ENCODE results near the gene PSME3. TPM values are rescaled to one million over a fixed set of nuclear protein-coding genes. Genes with fewer than 3 reads are reported as not detected.

The PSME3 gene
- total RNA-seq, 1 experiment from 2014 or later, result 222 TPM

DNA sequence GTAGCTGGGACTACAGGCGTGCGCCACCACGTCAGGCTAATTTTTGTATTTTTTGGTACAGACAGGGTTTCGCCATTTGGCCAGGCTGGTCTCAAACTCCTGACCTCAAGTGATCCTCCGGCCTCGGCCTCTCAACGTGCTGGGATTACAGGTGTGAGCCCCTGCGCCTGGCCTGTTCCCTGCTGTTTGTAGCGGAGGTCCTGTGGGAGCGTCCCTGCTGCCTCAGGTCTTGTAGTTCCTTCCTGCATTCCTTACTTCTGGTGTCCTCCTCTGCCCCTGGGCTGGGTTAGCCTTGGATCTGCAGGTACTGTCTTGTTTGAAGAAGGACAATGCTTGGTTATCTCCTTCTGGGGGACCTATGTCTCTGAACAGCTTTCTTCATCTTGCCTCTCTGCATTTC lies 43.8 kb downstream of the PSME3 start:
- no peak overlapping the region for H3K23ac ChIP-seq (ENCODE audit: insufficient read length, low read depth, low read length)
- no peaks in the 10 kb centered on the region for H3K23me2 ChIP-seq (ENCODE audit: insufficient read length, low read depth, low read length, poor library complexity, severe bottlenecking)
- no peaks in the 10 kb centered on the region for H3K79me1 ChIP-seq (ENCODE audit: insufficient read depth, low read depth, low read length, poor library complexity, severe bottlenecking)
- no peak overlapping the region for H2BK5ac ChIP-seq (ENCODE audit: insufficient read length, low read length)
- H3K79me2 ChIP-seq (ENCODE audit: insufficient read depth, low read length), result no peaks in the 10 kb centered on the region
- peaks cover 65% of the 10 kb centered on the region for H3K27me3 Mint-ChIP-seq (ENCODE audit: low read depth)
- no peak overlapping the region for H3K4me2 ChIP-seq (ENCODE audit: insufficient read depth, insufficient read length, low read length)
- no peak overlapping the region for H4K91ac ChIP-seq (ENCODE audit: insufficient read length, low read depth, low read length)
- H3K36me3 Mint-ChIP-seq (ENCODE audit: insufficient read depth in 1 of 3, low read depth in 3 of 3), result no peaks in the 10 kb centered on the region; a peak in 1 of 7 replicates
- H3K4me1 Mint-ChIP-seq, result peaks cover 24 to 28% of the 10 kb centered on the region in 2 experiments
- no peak for DNase-seq
- H2BK120ac ChIP-seq (ENCODE audit: low read depth, low read length, poor library complexity, severe bottlenecking), result no peak overlapping the region
- no peak overlapping the region for H2AK5ac ChIP-seq (ENCODE audit: insufficient read length, low read length)
- TF ChIP-seq, protein P1, sequence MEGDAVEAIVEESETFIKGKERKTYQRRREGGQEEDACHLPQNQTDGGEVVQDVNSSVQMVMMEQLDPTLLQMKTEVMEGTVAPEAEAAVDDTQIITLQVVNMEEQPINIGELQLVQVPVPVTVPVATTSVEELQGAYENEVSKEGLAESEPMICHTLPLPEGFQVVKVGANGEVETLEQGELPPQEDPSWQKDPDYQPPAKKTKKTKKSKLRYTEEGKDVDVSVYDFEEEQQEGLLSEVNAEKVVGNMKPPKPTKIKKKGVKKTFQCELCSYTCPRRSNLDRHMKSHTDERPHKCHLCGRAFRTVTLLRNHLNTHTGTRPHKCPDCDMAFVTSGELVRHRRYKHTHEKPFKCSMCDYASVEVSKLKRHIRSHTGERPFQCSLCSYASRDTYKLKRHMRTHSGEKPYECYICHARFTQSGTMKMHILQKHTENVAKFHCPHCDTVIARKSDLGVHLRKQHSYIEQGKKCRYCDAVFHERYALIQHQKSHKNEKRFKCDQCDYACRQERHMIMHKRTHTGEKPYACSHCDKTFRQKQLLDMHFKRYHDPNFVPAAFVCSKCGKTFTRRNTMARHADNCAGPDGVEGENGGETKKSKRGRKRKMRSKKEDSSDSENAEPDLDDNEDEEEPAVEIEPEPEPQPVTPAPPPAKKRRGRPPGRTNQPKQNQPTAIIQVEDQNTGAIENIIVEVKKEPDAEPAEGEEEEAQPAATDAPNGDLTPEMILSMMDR (conservative IDR thresholded peaks at IDR 0.05), result no peak
- no peak overlapping the region; a peak in 1 of 7 replicates for H3K27ac Mint-ChIP-seq
- H3K9me3 Mint-ChIP-seq, result 0 out of 5 replicates have a peak, but pooled peaks cover 0 to 3% of the 10 kb centered on the region in 2 experiments
- H2BK12ac ChIP-seq (ENCODE audit: insufficient read length, low read depth, low read length), result no peak overlapping the region
- H3K9me3 ChIP-seq (ENCODE audit: control insufficient read depth, low read depth, low read length), result no peaks in the 10 kb centered on the region
- H3K27me3 ChIP-seq (ENCODE audit: insufficient read depth, low read length), result no peaks in the 10 kb centered on the region
- no peak overlapping the region for H3K27ac ChIP-seq (ENCODE audit: insufficient read length, low read depth, low read length)
- WGBS (ENCODE audit: extremely low coverage, insufficient read length, low lambda C conversion rate), result no CpG with 5 or more reads among the region's 10 CpGs
- no peak overlapping the region for H3T11ph ChIP-seq (ENCODE audit: low read length)
- H3K9ac ChIP-seq (ENCODE audit: extremely low read depth, insufficient read length, low read length), result no peak overlapping the region
- H3K4me1 ChIP-seq (ENCODE audit: insufficient read depth, low read length), result no peaks in the 10 kb centered on the region; the same call in 1 of the 2 replicates
- H3K4ac ChIP-seq (ENCODE audit: low read depth, low read length), result no peak overlapping the region
- H3K56ac ChIP-seq (ENCODE audit: insufficient read length, low read depth, low read length), result no peak overlapping the region
- H3K4me3 Mint-ChIP-seq, result no peak overlapping the region
- H2AFZ ChIP-seq (ENCODE audit: low read length), result no peak overlapping the region
- no peak overlapping the region for H4K8ac ChIP-seq (replicated peaks; ENCODE audit: insufficient read length, low read depth, low read length)
- no peak overlapping the region for H4K5ac ChIP-seq (ENCODE audit: insufficient read length, low read depth, low read length)
- H2BK15ac ChIP-seq (ENCODE audit: low read depth, low read length), result no peak overlapping the region
- H3K18ac ChIP-seq (ENCODE audit: insufficient read length, low read depth, low read length), result no peak overlapping the region
- H3K14ac ChIP-seq (ENCODE audit: insufficient read depth, low read length), result no peak overlapping the region
- H2BK20ac ChIP-seq (ENCODE audit: low read depth, low read length, poor library complexity, severe bottlenecking), result no peak overlapping the region
- no peaks in the 10 kb centered on the region for H4K20me1 ChIP-seq (ENCODE audit: control insufficient read depth, insufficient read depth, insufficient read length)
